ENCODE results near the gene TUBE1.
A peak's percentile ranks its signal among the peaks of the same experiment; 100 is the strongest.

Gene TUBE1, protein sequence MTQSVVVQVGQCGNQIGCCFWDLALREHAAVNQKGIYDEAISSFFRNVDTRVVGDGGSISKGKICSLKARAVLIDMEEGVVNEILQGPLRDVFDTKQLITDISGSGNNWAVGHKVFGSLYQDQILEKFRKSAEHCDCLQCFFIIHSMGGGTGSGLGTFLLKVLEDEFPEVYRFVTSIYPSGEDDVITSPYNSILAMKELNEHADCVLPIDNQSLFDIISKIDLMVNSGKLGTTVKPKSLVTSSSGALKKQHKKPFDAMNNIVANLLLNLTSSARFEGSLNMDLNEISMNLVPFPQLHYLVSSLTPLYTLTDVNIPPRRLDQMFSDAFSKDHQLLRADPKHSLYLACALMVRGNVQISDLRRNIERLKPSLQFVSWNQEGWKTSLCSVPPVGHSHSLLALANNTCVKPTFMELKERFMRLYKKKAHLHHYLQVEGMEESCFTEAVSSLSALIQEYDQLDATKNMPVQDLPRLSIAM

DNA sequence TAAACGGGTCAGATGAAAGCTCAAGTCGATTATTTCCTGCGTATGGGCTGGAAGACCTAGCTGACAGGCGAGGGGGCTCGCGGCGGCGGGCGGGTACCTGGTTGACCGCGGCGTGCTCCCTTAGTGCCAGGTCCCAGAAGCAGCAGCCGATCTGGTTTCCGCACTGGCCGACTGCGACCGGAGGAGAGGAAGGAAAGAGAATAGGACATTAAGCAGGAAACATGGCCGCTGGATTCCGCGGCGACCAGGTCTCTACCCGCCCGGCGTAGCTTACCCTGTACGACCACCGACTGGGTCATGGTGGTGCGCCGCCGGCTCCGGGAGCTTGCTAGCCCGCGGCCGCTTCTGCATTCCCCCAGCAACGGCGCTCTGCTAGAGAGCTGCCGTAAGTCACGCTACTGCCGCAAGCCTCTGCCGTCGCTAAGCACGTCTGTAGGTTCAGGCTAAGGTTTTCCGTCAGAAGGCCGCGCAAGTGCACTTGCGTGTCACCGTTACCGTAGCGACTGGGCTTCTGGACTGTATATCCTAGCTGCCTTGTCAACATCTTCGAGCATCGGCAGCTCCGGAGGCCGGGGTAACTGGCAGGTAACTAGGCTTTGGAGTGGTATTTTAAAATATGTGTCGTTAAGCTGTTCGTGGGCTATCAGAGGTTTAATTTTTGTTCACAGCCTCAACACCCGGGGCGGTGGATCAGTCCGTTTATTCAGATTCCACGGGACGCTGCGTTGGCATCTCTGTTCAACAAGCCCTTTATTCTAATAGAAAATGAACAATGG, at the start of gene TUBE1, which contains the start of gene FAM229B:
Gene TUBE1, minus strand, starts transcription at position 347 of the 776 bp plus-strand sequence. Its CDS starts 48 bp downstream, at position 299.
Gene FAM229B, plus strand, starts transcription at position 456 of the 776 bp plus-strand sequence. CDS start 11,693 bp downstream, outside the sequence.
- Mint-ChIP-seq H3K9me3 (no peaks in the 10 kb centered on the region), H3K36me3 (ENCODE audit: insufficient read depth) (peaks cover 5% of the 10 kb centered on the region), H3K27me3 (peaks cover 39% of the 10 kb centered on the region), H3K27ac (ENCODE audit: low read depth) (no peak within 1 kb of the TSS), H3K4me1 (no peaks in the 10 kb centered on the region), H3K4me3 (no peak within 1 kb of the TSS)
- ATAC-seq (replicated peaks; ENCODE audit: extremely low read depth, poor library complexity, severe bottlenecking) = peak; percentile 97
- peak; percentile 76 to 86 for DNase-seq (ENCODE audit: low spot score in 2 of 2)

DNA sequence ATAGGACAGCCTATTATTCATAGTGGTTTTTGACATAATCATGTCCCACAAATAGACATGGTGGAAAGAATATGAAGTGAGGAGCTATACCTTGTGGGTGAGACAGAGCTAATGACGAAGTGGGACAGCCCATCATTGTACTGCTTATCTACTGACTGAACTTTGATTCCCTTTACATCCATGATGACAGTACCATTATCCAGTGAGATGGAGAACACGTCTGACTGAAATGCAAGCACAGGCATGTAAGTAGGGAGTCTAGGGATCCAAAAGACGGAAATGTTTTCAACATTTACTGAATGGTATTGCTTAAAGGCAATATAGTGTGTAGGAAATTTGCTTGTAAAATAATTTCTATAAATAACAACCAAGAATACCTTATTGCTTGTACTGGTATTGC, 43.6 kb upstream of the TUBE1 start:
- H3K4me1 Mint-ChIP-seq = no peaks in the 10 kb centered on the region
- H3K27ac Mint-ChIP-seq (ENCODE audit: low read depth) = no peak overlapping the region
- H3K4me3 Mint-ChIP-seq = no peak overlapping the region
- ATAC-seq (replicated peaks; ENCODE audit: extremely low read depth, poor library complexity, severe bottlenecking) (no peak), DNase-seq (ENCODE audit: low spot score in 2 of 2) (no peak)
- no peaks in the 10 kb centered on the region for H3K9me3 Mint-ChIP-seq
- H3K36me3 Mint-ChIP-seq (ENCODE audit: insufficient read depth) = no peaks in the 10 kb centered on the region
- peaks cover 46% of the 10 kb centered on the region for H3K27me3 Mint-ChIP-seq

DNA sequence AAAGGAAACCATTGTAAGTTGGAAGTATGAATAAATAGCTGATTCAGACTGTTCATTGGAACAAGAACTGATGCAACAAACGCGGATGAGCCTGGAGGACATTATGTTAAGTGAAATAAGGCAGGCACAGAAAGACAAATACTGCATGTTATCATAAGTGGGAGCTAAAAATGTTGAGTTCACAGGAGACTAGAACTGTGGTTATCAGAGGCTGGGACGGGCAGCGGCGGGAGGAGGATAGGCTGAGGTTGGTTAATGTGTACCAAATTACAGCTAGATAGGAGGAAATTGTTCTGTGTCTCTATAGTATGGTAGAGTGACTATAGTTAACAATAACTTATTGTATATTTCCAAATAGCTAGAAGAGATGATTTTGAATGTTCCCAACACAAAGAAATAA, 40.9 kb upstream of the TUBE1 start:
- H3K9me3 Mint-ChIP-seq = no peaks in the 10 kb centered on the region
- H3K27ac Mint-ChIP-seq (ENCODE audit: low read depth) = no peak overlapping the region
- H3K27me3 Mint-ChIP-seq = peaks cover 43% of the 10 kb centered on the region
- H3K36me3 Mint-ChIP-seq (ENCODE audit: insufficient read depth) = no peaks in the 10 kb centered on the region
- H3K4me1 Mint-ChIP-seq = no peaks in the 10 kb centered on the region
- DNase-seq (ENCODE audit: low spot score in 2 of 2) (no peak), ATAC-seq (replicated peaks; ENCODE audit: extremely low read depth, poor library complexity, severe bottlenecking) (no peak)
- H3K4me3 Mint-ChIP-seq = no peak overlapping the region

DNA sequence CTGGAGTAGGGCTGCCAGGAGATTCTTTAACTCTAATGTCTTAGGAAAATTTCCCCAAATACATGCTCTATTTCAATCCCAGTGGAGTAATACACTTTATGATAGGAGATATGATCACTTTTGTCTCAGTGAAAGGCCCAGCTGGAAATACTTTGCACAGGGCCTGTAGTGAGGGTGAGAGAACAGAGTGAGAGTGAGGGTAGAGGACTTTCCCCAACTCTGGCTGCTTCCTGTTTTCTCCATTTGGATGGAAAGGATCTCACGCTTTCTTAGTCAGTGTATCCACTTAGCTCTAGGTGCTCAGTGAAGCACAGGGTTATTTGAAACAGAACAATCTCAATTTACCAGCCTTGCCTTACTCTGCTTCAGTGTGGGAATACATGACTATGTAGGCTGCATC, 36.7 kb upstream of the TUBE1 start:
- Mint-ChIP-seq H3K4me3 (no peak overlapping the region), H3K27ac (ENCODE audit: low read depth) (no peak overlapping the region), H3K4me1 (no peaks in the 10 kb centered on the region), H3K9me3 (no peaks in the 10 kb centered on the region), H3K36me3 (ENCODE audit: insufficient read depth) (no peaks in the 10 kb centered on the region), H3K27me3 (peaks cover 50% of the 10 kb centered on the region)
- DNase-seq (ENCODE audit: low spot score in 2 of 2) (no peak), ATAC-seq (replicated peaks; ENCODE audit: extremely low read depth, poor library complexity, severe bottlenecking) (no peak)

DNA sequence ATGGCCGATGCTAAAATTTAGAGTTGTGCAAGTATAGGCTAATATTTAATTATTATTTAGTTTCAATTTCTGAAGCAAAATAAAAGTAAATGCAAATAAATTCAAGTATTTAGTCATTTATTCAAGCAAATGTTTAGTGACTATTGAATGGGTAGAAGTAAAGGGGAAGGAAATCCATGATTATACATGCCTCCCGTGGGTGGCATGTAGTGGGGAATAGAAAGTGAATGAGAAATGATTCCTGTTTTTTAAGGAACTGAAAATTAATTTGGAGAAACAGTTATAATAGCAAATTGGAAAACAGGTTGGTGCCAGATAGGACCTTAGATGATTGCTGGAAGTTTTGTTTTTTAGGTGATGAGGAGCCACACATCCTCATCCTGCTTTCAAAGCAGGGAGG, 35.5 kb upstream of the TUBE1 start:
- no peaks in the 10 kb centered on the region for H3K9me3 Mint-ChIP-seq
- no peaks in the 10 kb centered on the region for H3K4me1 Mint-ChIP-seq
- no peak for ATAC-seq (replicated peaks; ENCODE audit: extremely low read depth, poor library complexity, severe bottlenecking)
- no peak overlapping the region for H3K4me3 Mint-ChIP-seq
- H3K27ac Mint-ChIP-seq (ENCODE audit: low read depth) = no peak overlapping the region
- no peak for DNase-seq (ENCODE audit: low spot score in 2 of 2)
- peaks cover 38% of the 10 kb centered on the region for H3K27me3 Mint-ChIP-seq
- no peaks in the 10 kb centered on the region for H3K36me3 Mint-ChIP-seq (ENCODE audit: insufficient read depth)

DNA sequence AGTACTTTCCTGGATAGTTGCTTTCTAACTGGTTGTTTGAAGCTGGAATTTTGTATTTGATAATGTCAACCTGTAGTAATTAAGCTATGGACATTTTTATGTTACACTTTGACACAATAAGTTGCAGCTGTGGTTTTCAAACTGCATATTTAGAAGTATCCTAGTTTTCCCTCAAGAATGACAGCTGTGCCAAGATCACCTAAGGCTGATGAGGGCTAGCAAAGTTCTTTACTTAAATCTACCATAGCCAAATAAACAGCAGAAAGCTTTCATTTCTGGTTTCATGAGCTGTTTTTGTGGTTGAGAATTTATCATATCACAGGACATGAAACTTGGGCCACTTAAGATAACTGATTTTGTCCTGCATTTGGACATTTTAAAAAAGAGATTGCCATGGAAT, 30.8 kb upstream of the TUBE1 start:
- H3K27ac Mint-ChIP-seq (ENCODE audit: low read depth) = no peak overlapping the region
- H3K27me3 Mint-ChIP-seq = peaks cover 55% of the 10 kb centered on the region
- no peak for ATAC-seq (replicated peaks; ENCODE audit: extremely low read depth, poor library complexity, severe bottlenecking)

DNA sequence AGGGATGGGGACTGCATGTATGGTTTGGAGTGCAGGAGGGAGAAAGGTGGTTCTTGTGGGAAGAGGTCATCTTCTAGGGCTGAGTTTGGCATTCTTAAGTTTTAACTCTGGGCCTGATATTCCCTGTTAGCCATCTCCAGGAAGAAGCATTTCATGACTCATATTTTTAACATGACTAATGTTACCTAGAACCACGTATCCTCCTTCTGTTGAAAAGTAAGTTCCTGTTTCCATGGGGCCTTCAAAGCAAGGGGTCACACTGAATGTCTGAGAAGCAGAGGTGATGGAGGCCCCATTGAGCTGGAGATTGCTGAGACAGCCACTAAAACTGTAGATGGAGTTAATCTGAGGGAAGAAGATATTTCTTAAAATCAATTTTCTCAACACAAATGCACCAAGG, 30.3 kb upstream of the TUBE1 start:
- Mint-ChIP-seq H3K36me3 (ENCODE audit: insufficient read depth) (no peaks in the 10 kb centered on the region), H3K4me1 (no peaks in the 10 kb centered on the region), H3K27ac (ENCODE audit: low read depth) (no peak overlapping the region), H3K9me3 (no peaks in the 10 kb centered on the region), H3K4me3 (no peak overlapping the region), H3K27me3 (peaks cover 57% of the 10 kb centered on the region)
- no peak for DNase-seq (ENCODE audit: low spot score in 2 of 2)
- ATAC-seq (replicated peaks; ENCODE audit: extremely low read depth, poor library complexity, severe bottlenecking) = no peak

More for the DNA sequence above, 30.8 kb upstream of the TUBE1 start:
- DNase-seq (ENCODE audit: low spot score in 2 of 2) = no peak
- H3K4me3 Mint-ChIP-seq = no peak overlapping the region
- no peaks in the 10 kb centered on the region for H3K36me3 Mint-ChIP-seq (ENCODE audit: insufficient read depth)
- no peaks in the 10 kb centered on the region for H3K4me1 Mint-ChIP-seq
- H3K9me3 Mint-ChIP-seq = no peaks in the 10 kb centered on the region

DNA sequence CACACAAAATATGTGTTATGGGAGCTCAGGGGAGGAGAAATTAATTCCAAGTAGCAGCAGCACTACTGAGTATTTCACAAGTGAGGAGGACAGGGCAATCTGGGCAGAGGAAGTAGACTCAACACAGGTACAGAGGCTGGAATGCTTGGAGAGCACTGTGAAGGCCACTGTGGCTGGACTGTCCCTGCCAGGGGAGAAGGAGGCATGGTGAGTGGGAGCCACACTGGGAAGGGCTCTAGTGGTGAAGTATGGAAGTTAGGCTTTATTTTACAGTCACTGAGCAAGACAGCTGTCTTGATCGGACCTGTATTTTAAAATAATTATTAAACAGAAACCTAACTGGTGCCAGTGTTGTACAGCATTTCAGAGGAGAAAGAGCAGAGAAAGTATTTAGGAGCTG, 28.9 kb upstream of the TUBE1 start:
- Mint-ChIP-seq H3K4me3 (no peak overlapping the region), H3K27ac (ENCODE audit: low read depth) (no peak overlapping the region), H3K27me3 (peaks cover 50% of the 10 kb centered on the region)

DNA sequence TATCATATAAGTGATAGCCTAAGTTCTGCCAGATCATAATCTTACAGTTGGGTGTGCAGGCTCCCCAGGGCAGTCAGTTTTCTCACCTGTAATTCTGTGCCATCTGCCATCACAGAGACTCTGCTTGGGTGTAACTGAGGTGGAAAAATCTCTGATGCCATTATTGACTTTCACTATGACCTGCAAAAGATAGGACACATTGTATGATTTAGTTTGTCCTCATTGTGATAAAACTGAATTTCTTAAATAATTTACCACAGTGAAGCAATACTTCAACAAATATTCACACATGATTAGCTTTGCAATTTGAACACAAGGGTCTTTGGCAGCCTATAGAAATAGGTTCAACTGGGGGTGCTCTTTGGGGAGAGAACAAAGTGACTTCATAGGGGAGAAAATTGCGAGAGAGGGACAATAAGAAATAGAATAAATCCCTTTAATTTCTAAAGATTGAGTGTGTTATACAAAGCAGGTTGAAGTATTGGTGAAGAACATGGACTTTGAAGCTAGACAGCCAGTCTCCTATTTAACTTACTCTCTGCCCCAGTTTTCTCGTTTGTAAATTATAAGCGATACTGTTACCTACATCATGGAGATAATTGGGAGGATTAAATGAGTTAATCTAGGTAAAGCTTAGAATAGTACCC, 27.4 kb upstream of the TUBE1 start:
- ATAC-seq (replicated peaks; ENCODE audit: extremely low read depth, poor library complexity, severe bottlenecking) = no peak
- no peak for DNase-seq (ENCODE audit: low spot score in 2 of 2)
- no peak overlapping the region for H3K27ac Mint-ChIP-seq (ENCODE audit: low read depth)

More for the DNA sequence above, 28.9 kb upstream of the TUBE1 start:
- no peaks in the 10 kb centered on the region for H3K36me3 Mint-ChIP-seq (ENCODE audit: insufficient read depth)
- no peaks in the 10 kb centered on the region for H3K9me3 Mint-ChIP-seq
- DNase-seq (ENCODE audit: low spot score in 2 of 2) (no peak), ATAC-seq (replicated peaks; ENCODE audit: extremely low read depth, poor library complexity, severe bottlenecking) (no peak)
- no peaks in the 10 kb centered on the region for H3K4me1 Mint-ChIP-seq

DNA sequence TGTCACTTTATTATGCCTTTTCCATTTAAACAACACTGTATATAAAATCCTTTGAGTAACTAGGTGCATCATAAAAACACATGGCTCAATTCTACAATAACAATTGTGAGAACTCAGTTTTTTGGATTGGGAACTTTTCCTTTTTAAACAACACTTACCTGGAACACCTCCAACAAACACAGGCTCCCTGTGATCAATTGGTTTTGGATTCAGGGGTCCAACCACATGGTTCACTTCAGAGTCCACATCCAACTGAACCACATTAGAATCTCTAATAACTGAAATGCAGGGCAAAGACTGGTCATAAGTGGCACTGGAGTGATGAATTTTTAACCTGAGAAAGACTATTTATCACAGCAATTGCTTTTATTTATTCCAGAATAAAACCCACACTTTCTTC, 26.6 kb upstream of the TUBE1 start:
- Mint-ChIP-seq H3K27ac (ENCODE audit: low read depth) (no peak overlapping the region), H3K4me3 (no peak overlapping the region), H3K27me3 (peaks cover 39% of the 10 kb centered on the region), H3K36me3 (ENCODE audit: insufficient read depth) (no peaks in the 10 kb centered on the region), H3K4me1 (no peaks in the 10 kb centered on the region), H3K9me3 (no peaks in the 10 kb centered on the region)
- no peak for ATAC-seq (replicated peaks; ENCODE audit: extremely low read depth, poor library complexity, severe bottlenecking)
- no peak for DNase-seq (ENCODE audit: low spot score in 2 of 2)

More for the DNA sequence above, 27.4 kb upstream of the TUBE1 start:
- Mint-ChIP-seq H3K4me1 (no peaks in the 10 kb centered on the region), H3K4me3 (no peak overlapping the region), H3K36me3 (ENCODE audit: insufficient read depth) (no peaks in the 10 kb centered on the region), H3K9me3 (no peaks in the 10 kb centered on the region), H3K27me3 (peaks cover 40% of the 10 kb centered on the region)

DNA sequence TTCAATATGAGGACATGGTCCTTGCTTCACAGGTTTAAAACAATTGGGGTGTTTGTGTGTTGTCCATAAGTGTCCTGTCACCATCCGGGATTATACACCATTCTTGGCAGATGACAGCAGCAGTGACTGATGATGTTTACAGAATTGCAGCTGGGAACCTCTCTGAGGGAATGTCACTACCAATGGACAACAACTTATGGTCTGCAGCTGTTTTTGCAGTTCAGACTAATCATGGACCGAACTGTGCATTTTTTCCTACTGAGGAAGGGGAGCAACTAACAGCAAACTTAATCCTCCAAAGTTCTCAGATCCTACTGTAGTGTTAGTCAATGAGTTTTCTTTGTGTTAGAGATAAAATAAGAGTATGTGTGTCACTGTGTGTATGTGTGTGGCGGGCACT, 26.1 kb upstream of the TUBE1 start:
- H3K4me3 Mint-ChIP-seq = no peak overlapping the region
- no peaks in the 10 kb centered on the region for H3K9me3 Mint-ChIP-seq
- no peaks in the 10 kb centered on the region for H3K4me1 Mint-ChIP-seq
- peaks cover 39% of the 10 kb centered on the region for H3K27me3 Mint-ChIP-seq
- no peak overlapping the region for H3K27ac Mint-ChIP-seq (ENCODE audit: low read depth)
- DNase-seq (ENCODE audit: low spot score in 2 of 2) = no peak
- no peak for ATAC-seq (replicated peaks; ENCODE audit: extremely low read depth, poor library complexity, severe bottlenecking)
- no peaks in the 10 kb centered on the region for H3K36me3 Mint-ChIP-seq (ENCODE audit: insufficient read depth)

DNA sequence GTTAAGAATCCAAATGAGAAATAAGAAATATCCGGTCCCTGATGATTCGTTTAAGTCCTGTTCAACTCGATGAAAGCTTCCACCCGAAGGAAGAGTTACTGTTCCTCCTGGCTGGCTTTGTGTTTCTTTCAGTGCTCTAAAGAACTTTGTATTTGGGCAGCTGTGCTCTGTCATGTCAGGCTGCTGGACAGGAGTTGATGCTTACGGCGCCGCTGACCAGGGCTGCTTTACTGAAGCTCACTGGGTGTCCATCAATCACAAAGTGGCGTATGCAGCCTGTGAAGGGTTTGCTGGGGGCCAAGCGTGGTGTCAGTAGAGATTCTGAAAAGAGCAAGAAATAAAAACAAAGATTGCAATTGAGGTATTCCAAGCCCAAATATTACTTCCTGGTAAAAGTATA, 22.0 kb upstream of the TUBE1 start:
- no peaks in the 10 kb centered on the region for H3K36me3 Mint-ChIP-seq (ENCODE audit: insufficient read depth)
- H3K27ac Mint-ChIP-seq (ENCODE audit: low read depth) = no peak overlapping the region
- no peak for ATAC-seq (replicated peaks; ENCODE audit: extremely low read depth, poor library complexity, severe bottlenecking)
- no peaks in the 10 kb centered on the region for H3K4me1 Mint-ChIP-seq
- H3K27me3 Mint-ChIP-seq = peaks cover 43% of the 10 kb centered on the region
- no peaks in the 10 kb centered on the region for H3K9me3 Mint-ChIP-seq
- H3K4me3 Mint-ChIP-seq = no peak overlapping the region
- DNase-seq (ENCODE audit: low spot score in 2 of 2) = no peak

Data from central memory CD8-positive, alpha-beta T cell (primary cell).